GM18951 (cell line): ENCODE results near the gene METTL16.
A peak's percentile ranks its signal among the peaks of the same experiment; 100 is the strongest.

ENCODE experiments used
- POLR2A ChIP-seq: IDR thresholded peaks from 4 replicates; pipeline ENCODE4 v1.6.1; 2011; ENCODE audit warnings: mild to moderate bottlenecking; ENCODE audit not compliant: insufficient read length, insufficient read depth; ENCODE audit errors: extremely low read depth
- in situ Hi-C: fragments of 300-500 bp; cut with MboI; formaldehyde crosslinking; loops from one replicate; pipeline ENCODE4 v1.12.0; 2022; ENCODE audit warnings: low sequenced_read_pairs, mixed read lengths, inconsistent platforms; ENCODE audit not compliant: unreplicated experiment

Gene METTL16

DNA sequence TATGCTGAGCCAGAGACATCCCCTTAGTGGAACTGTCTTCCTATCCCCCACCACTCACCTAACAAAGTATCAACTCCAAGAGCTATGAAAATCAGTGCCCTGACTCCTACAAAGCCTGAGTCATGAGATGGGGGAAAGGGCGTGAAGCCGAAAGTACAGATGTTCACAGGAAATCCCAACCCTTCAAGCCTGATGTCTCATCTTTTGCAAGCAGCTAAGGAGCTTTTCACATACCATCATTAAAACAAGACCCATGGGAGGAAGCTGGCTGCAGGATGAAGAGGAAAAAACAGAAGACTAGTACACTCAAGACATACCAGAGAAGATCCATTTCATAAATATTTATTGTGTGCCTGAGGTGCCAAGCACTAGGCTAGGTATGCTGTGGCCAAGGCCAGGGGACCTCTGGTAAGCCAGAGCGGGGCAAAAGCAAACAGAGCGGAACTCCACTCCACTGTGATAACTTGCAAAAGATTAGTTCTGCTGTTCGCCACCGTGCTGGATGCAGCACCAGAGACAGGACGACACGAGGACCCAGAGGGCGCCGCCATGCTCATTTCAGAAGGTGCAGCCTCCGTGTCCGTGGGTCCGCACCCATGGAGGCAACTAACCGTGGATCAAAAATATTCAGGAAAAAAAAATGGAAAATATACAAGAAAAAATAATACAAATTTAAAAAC lies 106.3 kb downstream of the METTL16 start:
- no peak for TF ChIP-seq POLR2A
- in situ Hi-C loops = no loop called here

DNA sequence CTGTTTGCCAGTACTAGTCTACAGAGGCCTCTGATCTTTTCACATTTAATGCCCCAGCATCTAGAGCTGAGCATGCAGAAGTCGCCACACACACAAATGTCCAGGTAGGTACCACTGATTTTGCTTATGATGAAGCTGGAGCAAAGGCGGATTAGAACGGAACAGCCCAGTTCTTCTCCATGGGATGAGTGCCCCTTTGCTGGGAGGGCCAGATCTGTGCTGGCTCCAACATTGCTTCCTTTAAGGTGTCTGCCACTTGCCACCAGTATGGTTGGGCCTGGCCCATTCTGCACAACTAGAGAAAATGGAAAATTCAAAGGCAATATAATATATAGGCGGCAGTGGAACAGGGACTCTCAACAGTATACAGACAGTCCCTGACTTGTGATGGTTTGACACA lies 108.6 kb downstream of the METTL16 start:
- in situ Hi-C loops = no loop called here
- TF ChIP-seq POLR2A = no peak

DNA sequence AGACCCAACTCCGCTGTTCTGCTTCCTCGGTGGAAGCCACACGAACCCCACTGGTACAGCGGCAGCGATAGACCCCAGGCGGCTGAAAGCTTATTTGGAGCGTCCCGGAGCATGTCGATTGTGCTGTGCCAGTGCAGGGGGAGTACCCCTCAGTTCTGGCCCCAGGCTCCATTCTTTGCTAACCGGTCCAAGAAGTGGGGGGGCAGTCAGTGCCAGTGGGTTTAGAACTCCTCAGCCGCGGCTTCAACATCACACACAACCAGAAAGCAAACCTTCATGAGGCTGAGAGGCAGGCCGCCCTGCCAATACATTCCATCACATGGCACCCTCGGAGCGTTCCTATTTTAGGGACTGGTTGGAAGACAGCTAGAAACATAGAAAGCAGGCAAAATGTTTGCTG lies 109.1 kb downstream of the METTL16 start:
- TF ChIP-seq POLR2A = no peak
- in situ Hi-C loops = no loop called here

DNA sequence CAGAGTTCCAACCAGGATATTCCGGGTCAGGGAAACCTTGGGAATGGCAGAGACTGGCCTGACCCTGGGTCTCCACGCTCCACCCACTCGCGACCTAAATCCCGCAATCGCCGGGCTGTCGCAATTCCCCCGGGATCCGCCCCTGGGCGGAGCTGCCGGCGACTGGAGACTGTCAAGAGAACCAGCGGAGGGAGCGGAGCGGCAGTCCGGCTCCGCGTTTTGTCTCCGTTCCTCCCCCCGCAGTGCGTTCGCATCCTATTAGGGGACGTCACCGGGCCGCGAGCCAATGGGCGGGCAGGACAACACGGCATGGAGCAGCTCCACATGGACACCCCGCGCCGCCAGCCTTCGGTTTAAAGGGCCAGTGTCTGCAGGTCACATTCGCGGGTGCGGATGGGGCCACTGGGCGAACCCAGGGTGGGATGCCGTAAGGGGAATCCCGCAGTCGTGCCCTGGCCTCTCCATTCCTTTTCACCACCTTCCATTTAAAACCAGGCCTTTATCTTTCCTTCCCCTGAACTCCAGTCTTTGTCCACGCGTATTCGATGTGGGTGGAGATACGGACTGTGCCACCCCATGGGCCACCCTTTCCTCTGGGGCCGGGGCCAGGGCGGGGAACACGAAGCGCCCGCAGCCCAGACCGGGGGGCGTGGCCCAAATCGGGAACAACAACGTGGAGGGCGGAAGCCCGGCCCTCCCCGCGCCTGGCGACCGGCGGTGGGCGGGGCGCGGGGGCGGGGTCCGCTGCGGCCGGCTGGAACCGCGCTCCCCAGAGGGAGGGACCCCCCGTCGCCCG lies 110.1 kb downstream of the METTL16 start:
- in situ Hi-C loops = no loop called here

DNA sequence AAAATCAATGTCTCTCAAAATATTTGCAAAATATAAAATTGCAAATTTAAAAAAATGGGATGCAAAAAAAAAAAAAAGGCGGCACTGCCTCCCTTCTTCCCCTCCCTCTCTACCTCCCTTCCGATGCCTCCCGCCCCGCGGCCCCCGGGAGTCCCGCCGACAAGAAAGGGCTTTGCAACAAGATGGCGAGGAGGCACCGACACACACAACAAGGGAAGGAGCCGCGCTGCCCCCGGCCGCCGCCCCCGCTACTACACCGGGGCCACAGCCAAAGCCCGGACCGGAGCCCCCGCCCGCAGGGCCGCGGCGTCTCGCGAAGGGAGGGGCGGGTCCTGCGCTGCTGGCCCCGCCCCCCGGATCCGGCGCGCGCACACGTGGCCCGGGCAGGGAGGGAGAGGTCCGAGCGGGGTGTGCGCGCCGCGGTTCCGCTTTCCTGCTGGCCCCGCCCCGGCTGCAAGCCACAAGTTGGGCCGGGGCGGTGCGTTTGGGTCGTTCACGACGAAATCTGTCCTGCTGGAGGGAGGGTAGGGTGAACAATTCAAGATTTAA lies 110.7 kb downstream of the METTL16 start, which contains the start of gene MNT:
Gene MNT, minus strand, starts transcription at position 184 of the 549 bp plus-strand sequence. CDS start 348 bp downstream, outside the sequence.
- TF ChIP-seq POLR2A = peak; percentile 56
- in situ Hi-C loops = no loop called here

More for the DNA sequence above, 110.1 kb downstream of the METTL16 start:
- TF ChIP-seq POLR2A = no peak

DNA sequence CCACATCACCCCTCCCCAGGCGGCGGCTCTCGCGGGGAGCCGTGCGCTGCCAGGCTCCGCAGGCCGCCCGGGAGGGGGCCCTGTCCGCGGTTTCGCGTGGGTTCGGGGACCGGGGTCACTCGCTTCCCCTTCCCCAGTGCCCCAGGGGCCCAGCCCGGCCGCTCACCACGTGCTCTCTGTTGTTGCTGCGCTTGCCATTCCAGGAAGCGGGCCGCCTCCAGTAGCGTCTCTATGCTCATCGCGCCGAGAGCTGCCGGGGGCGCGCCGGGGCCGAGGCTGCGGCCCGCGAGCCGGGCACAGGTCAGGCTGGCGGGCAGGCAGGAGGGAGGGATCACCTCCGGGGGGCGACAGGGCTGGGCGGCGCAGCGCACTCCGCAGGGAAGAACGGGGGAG lies 111.2 kb downstream of the METTL16 start:
- in situ Hi-C loops = no loop called here
- no peak for TF ChIP-seq POLR2A

DNA sequence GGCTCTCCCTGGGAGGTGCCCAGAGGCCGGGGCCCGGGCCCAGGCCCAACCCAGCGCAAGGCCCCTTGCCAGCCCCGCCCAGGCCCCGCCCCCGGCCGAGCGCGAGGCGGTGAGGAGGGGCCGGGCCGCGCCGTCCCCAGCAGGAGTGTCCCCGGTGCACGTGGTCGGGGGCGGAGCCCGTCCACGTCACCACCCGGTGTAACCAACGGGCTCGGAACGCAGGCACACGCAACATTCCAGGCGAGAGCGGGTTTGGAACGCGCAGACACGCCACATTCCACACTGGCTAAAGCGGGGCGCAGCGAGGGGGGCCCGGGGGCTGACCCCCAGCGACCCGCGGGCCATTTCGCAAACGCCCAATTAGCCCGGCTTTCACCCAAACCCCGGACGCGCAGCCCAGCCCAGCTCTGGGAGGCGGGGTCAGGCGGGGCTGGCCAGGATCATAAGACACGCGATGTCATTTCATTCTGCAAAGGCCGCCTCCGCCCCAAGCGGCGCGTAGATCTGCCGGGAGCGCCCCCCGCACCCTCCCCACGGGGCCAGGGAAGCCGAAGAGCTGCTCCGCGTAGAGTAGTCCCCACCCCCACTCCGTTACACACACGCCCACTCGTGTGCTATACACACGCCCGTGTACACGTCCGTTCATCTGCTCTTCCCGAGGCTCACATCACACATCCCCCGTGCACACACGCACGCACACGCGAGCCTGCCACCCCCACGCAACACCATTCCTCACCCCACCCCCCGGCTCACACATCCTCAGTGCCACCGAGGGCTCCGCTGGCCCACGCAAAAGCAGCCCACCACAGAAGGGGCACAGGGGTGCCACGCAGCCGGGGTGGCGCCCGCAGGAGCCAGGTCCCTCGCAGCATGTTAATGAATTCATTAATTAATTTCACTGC lies 111.9 kb downstream of the METTL16 start:
- TF ChIP-seq POLR2A = peak; percentile 63
- in situ Hi-C loops = no loop called here

DNA sequence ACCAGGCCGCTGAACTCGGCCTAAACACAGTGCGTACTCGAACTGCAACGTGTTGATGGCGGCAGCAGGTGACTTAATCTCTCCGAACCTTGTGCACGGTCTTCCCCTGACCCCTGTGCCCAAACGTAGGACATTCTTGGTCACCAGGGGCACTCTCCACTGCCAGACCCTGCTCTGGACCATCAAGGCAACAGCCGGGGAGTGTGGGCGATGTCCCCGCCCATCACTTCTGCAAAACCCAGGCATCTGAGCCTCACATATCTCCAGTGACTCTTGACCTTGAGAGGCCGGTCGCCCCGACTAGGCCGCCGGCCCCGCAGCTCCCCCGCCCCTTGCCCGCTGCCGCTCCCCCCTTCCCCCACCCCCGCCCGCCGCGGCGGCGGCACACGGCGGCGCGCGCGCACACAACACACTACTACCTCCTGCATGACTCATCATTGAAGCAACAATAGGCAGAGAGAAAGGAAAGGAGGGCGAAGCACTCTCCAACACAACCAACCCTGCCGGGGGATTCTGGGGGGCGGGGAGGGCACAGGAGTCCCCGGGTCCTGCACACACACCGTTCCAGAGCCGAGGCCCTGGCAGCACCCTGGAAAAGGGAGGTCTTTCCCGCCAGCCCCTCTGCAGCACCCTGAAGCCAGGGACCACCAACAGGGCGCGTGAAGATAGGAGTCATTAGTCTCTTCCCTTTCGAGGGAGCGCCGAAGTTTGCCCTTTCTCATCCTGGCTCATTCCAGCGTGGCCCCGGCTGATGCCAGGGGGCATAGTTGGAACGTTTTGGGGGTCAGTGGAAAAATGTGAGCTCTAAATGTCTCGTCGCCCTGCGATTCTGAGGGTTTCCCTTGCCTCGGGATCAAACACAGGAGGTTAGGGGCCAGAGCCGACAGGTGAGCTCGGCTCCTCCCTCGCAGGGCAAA lies 112.8 kb downstream of the METTL16 start:
- in situ Hi-C loops = no loop called here
- TF ChIP-seq POLR2A = peak; percentile 8

DNA sequence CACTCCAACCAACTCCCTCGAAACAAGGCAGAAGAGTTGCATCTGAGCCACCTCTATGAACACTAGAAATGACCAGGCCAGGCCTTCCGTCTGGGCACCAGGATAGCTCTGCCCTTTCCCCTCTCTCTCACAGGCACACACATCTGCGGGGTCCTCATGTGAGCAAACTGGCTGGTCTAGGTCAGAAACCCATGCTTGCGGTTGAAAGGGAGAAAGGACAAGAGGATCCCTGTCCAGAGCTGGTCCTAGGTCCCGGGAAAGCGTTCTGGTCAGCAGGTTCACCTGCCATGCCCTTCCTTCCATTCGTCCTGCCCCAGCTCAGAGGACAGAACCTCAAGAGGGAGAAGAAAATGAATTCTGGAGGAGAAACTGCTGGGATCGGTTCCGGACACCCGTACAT lies 113.5 kb downstream of the METTL16 start:
- in situ Hi-C loops = no loop called here
- TF ChIP-seq POLR2A = no peak

DNA sequence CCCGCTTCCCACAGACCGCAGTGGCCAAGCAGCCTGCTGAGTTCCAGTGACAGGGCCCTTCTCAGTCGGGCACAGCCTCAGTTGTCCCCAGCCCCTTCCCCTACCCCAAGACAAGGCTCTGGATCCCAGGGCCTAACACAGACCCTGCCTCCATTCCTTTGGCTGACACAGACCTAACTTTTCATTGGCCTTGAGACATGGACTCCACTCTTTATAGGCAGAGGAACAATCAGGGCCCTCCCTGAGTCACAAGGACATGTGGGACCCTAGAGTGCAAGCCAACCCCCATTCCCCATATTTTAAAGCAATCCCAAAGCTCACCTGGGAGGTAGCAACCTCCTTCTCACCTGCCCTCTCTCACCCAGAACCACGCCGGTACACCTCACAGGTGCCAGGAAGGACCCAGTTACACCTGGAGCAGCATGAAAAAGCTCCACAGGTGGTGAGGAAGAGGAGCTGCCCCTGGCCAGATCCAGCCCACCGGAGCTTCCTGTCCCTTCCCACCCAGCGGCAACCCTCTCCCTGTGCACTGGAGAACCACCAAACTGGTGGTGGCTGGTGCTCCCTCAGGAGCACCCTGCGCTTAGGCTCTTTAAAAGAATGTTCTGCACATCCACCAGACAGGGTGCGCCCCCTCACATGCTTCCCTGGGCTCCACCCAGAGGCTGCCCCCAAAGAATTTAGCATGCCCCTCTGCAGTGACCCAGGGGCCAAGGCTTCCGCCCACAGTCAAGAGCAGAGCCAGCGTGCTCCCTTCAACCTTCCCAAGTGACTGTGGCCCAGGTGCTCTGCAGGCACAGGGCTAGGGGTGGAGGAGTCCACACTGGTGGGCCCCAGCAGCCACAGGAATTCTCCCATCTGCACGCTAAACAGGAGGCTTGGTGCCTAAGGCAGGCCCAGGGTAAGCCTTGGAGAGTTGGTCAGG lies 114.2 kb downstream of the METTL16 start:
- TF ChIP-seq POLR2A = no peak
- in situ Hi-C loops = no loop called here
